Breast epithelium (tissue), 4 donors: ENCODE data around the gene PDE7B. TPM values are rescaled to one million over a fixed set of nuclear protein-coding genes. Genes with fewer than 3 reads are reported as not detected.

ENCODE experiments used
- DNase-seq, 2 donors: peaks; one replicate each; pipeline ENCODE4 v3.0.0-alpha.2; 2019; ENCODE audit warnings: low spot score in 2 of 2
- H3K27ac ChIP-seq, 2 donors: fragments of 200-600 bp; sonication (generic) in 1 of 2; one replicate each; pipeline ENCODE4 v1.5.1; 2016 to 2019; ENCODE audit warnings: mild to moderate bottlenecking in 1 of 2
- H3K27me3 ChIP-seq, 2 donors: fragments of 200-600 bp; sonication (generic) in 1 of 2; one replicate each; pipeline versions ENCODE4 v1.5.1 to v1.6.0; 2017 to 2019; ENCODE audit warnings: control low read depth in 1 of 2, mild to moderate bottlenecking in 1 of 2
- H3K36me3 ChIP-seq: fragments of 200-600 bp; one replicate; pipeline ENCODE4 v1.5.1; 2019
- H3K4me1 ChIP-seq, 2 donors: fragments of 200-600 bp; sonication (generic); one replicate each; pipeline ENCODE4 v1.5.1; 2016 to 2019; ENCODE audit warnings: control low read depth in 1 of 2
- H3K4me3 ChIP-seq, 3 donors: fragments of 200-600 bp; sonication (generic); 1 replicate in 2 of 3; 2 replicates in 1 of 3; pipeline ENCODE4 v1.5.1; 2016 to 2019; ENCODE audit warnings: mild to moderate bottlenecking in 3 of 3, moderate library complexity in 2 of 3
- H3K9me3 ChIP-seq, 2 donors: fragments of 200-600 bp; sonication (generic) in 1 of 2; one replicate each; pipeline ENCODE4 v1.5.1; 2016 to 2019; ENCODE audit warnings: control low read depth in 1 of 2
- POLR2A ChIP-seq: fragments of 450-650 bp; IDR thresholded peaks from one replicate; pipeline ENCODE4 v1.6.1; 2016; ENCODE audit warnings: antibody characterized with exemption, mild to moderate bottlenecking, moderate library complexity
- POLR2AphosphoS5 ChIP-seq, 3 donors: sonication (generic); formaldehyde crosslinking; IDR thresholded peaks; one replicate each; pipeline ENCODE4 v1.6.1; 2017; ENCODE audit warnings: antibody characterized with exemption in 3 of 3
- intact Hi-C: fragments of 100-400 bp; cut with DNase I; formaldehyde crosslinking; loops from one replicate; pipeline ENCODE4 v1.15.1; 2023; ENCODE audit warnings: low total_unique reads
- total RNA-seq, 3 donors: library from RNA; depleted of rRNA; stranded (reverse); fragments of >200 nt; gene quantifications; one replicate each; pipeline ENCODE4 v1.1.0, GENCODE V29; 2016
- TF ChIP-seq, protein P1 (sequence below), 3 donors: fragments of 450-650 bp; IDR thresholded peaks; one replicate each; pipeline ENCODE4 v1.5.1; 2016 to 2017; ENCODE audit warnings: antibody characterized with exemption in 3 of 3, mild to moderate bottlenecking in 3 of 3, moderate library complexity in 3 of 3

Gene PDE7B
- total RNA-seq, 3 donors from 2014 or later: 3.4 to 5.2 (median 5.1) TPM

DNA sequence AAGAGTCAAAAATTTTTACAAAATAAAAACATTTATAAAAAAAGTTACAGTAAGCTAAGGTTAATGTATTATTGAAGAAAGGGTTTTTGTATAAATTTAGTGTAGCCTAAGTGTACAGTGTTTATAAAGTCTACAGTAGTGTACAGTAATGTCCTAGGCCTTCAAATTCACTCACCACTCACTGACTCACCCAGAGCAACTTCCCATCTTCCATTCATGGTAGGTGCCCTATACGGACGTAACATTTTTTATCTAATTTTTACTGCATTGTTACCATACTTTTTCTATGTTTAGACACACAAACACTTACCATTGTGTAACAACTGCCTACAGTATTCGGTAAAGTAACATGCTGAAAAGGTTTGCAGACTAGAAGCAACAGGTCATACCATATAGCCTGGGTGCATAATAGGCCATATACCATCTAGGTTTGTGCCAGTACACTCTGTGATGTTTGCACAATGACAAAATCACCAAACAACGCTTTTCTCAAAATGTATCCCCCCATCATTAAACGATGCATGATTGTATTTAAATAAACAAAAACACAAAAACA is 392.6 kb downstream of the PDE7B start:
- no peaks in the 10 kb centered on the region for H3K27me3 ChIP-seq
- H3K36me3 ChIP-seq: no peaks in the 10 kb centered on the region
- H3K9me3 ChIP-seq: no peaks in the 10 kb centered on the region
- H3K27ac ChIP-seq: no peak overlapping the region
- DNase-seq: no peak
- no peak overlapping the region for H3K4me3 ChIP-seq
- H3K4me1 ChIP-seq: no peaks in the 10 kb centered on the region
- TF ChIP-seq, protein P1, sequence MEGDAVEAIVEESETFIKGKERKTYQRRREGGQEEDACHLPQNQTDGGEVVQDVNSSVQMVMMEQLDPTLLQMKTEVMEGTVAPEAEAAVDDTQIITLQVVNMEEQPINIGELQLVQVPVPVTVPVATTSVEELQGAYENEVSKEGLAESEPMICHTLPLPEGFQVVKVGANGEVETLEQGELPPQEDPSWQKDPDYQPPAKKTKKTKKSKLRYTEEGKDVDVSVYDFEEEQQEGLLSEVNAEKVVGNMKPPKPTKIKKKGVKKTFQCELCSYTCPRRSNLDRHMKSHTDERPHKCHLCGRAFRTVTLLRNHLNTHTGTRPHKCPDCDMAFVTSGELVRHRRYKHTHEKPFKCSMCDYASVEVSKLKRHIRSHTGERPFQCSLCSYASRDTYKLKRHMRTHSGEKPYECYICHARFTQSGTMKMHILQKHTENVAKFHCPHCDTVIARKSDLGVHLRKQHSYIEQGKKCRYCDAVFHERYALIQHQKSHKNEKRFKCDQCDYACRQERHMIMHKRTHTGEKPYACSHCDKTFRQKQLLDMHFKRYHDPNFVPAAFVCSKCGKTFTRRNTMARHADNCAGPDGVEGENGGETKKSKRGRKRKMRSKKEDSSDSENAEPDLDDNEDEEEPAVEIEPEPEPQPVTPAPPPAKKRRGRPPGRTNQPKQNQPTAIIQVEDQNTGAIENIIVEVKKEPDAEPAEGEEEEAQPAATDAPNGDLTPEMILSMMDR (IDR thresholded peaks at IDR 0.05): no peak
- no peak for TF ChIP-seq POLR2AphosphoS5 (IDR thresholded peaks at IDR 0.05)
- no peak for TF ChIP-seq POLR2A
- intact Hi-C loops: no loop called here
